Placental epithelial cell (primary cell): ENCODE results near the gene CCDC184. TPM values are rescaled to one million over a fixed set of nuclear protein-coding genes. Genes with fewer than 3 reads are reported as not detected.

Experiments used
- total RNA-seq: library from RNA; depleted of rRNA; stranded (reverse); fragments of >200 nt; gene quantifications from 2 replicates; pipeline ENCODE4 v1.2.3, GENCODE V29; 2012

Gene CCDC184
- 0.11 TPM in 1 of 2 replicates, not detected in the other for total RNA-seq

DNA sequence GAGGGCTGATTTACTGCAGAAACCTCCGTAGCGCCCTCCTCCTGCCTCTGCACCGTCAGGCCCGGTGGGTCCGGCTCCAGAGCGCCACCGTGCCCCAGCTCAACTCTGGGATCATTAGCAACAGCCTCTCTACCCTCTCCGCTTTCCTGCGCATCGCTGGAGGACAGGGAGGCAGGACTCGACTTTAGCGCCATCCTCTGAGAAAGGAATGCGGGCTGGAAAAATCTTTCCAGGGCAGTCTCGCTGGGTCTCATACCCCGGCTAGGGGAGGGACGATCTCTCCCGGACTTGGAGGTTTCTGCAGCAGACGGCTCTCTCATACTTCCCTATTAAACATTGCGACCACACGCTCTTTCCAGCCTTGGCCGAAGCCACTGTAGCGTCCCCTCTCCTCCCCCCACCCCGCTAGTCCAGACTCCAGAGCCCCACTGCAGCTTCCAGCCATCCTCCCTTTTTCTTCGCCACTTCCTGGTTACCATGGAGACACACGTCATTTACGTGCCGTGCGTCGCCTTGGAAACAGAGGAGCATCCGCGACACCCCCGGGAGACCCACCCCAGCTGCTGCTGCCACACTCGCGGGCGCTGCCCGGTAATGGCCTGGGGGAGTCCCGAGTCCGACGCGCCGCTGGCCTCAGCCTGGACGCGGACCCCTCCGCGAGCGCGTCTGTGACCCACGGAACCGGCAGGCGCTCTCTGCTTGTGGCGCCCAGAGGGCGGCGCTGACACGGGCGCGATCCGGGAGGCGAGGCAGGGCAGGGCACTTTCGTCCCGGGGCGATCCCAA is at the start of gene CCDC184:
Gene CCDC184, plus strand, starts transcription at position 554 of the 785 bp plus-strand sequence. CDS start 479 bp downstream, outside the sequence.

DNA sequence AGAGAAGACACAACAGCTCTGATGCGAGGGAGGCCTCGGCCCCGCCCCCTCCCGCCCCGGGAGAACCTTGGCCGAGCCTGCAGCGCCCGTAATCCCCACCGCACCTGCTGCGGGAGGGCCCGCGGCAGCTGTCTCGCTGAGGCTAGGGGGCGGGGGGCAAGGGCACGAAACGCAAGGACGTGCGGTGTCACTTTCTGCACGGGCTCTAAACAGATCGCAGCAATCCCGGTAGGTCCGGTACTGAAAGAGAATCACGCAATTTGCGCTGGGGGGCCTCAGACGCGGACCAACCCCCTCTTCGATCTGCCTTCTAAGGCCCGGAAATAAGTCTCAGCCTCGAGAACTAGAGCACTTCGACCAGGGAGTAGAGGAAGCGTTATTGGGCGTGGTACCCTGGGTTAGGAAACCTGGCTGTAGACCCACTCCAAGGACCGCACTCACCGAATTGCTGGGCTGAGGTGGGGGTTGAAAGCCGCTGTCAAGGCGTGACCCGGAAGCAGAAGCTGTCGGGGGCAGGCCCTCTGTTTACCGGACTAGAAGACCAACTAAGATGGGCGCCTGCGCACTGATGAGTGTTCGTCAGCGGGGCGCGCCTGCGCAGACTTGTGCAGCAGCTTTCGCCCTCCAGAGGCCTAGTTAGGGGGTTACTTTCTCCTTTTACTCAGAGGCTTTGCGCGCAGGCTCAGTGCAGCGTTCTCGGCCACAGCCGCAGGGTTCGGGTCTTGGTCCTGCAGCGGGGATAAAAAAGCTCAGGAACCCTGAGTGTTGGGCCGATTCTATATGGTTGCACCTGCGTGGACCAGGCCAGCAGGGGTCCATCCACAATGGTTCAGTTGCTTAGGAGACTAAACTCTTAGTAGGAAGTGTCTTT is 26.2 kb upstream of the CCDC184 start, which contains the start of gene ASB8:
Gene ASB8, minus strand, starts transcription at position 498 of the 871 bp plus-strand sequence. CDS start 4,019 bp downstream, outside the sequence.

GRCh38 chr12:48203192-48203591 is 19.7 kb downstream of the CCDC184 start, which contains the start of gene OR10AD1:
Gene OR10AD1 (minus strand): TSS chr12:48203292. CDS start chr12:48203292, 0 bp downstream.

Other genes starting within 250 kb of the CCDC184 start
- 17.7 and 71.0 TPM in 2 replicates for gene TMEM106C, start 220.0 kb upstream of the CCDC184 start, total RNA-seq
- gene COL2A1, start 179.2 kb upstream of the CCDC184 start, total RNA-seq = under 0.01 and 1.5 TPM in 2 replicates
- gene SENP1, start 77.6 kb upstream of the CCDC184 start, total RNA-seq = 25.1 and 28.2 TPM in 2 replicates
- gene PFKM, start 64.3 kb upstream of the CCDC184 start, total RNA-seq = 44.6 and 58.1 TPM in 2 replicates
- 20.0 and 28.5 TPM in 2 replicates for gene ASB8, start 26.1 kb upstream of the CCDC184 start, total RNA-seq
- 0.22 TPM in 1 of 2 replicates, not detected in the other for gene OR10AD1, start 19.6 kb downstream of the CCDC184 start, total RNA-seq
- gene ZNF641, start 167.3 kb downstream of the CCDC184 start, total RNA-seq = 14.5 and 17.5 TPM in 2 replicates